IMR-90 (cell line): ENCODE data around the gene RYR3. TPM values are rescaled to one million over a fixed set of nuclear protein-coding genes. Genes with fewer than 3 reads are reported as not detected.

Source experiments
- ATAC-seq: fragments of 200-7000 bp; cut with Tn5 transposase; 2 replicates; pipeline ENCODE4 v1.9.1; 2020; ENCODE audit warnings: low read depth, mild to moderate bottlenecking, moderate library complexity
- BruUV-seq: library from RNA; stranded (reverse); fragments of 400-500 nt; replicated peaks from 2 replicates; lab custom pipeline; 2021; lab: Mats Ljungman, UMichigan
- CTCF ChIA-PET: fragments of 300-600 bp; formaldehyde crosslinking; extraction: SDS; loops from one replicate; lab custom pipeline; 2021; ENCODE audit warnings: antibody characterized with exemption; lab: Yijun Ruan, JAX
- POLR2A ChIA-PET: fragments of 300-600 bp; sonication (Branson Sonifier 250); formaldehyde crosslinking; loops from one replicate; lab custom pipeline; 2022; ENCODE audit warnings: antibody characterized with exemption; ENCODE audit not compliant: unreplicated experiment; lab: Charles Lee
- DNase-seq: peaks from one replicate; pipeline ENCODE4 v3.0.0; 2013
- H2AFZ ChIP-seq: replicated peaks from 2 replicates; pipeline ENCODE3; 2013; ENCODE audit warnings: low read length, mild to moderate bottlenecking; ENCODE audit not compliant: poor library complexity
- H2AK5ac ChIP-seq: 2 replicates; pipeline ENCODE4 v1.6.1; 2013; ENCODE audit warnings: low read depth, low read length, inconsistent platforms
- H2AK9ac ChIP-seq: replicated peaks from 2 replicates; pipeline ENCODE3; 2013; ENCODE audit warnings: mild to moderate bottlenecking, low read depth, low read length, moderate library complexity; ENCODE audit not compliant: poor library complexity
- H2BK120ac ChIP-seq: 2 replicates; pipeline ENCODE4 v1.6.1; 2013; ENCODE audit warnings: low read depth, low read length, inconsistent platforms
- H2BK15ac ChIP-seq: 3 replicates; pipeline ENCODE4 v1.6.1; 2013; ENCODE audit warnings: low read depth, low read length, inconsistent platforms
- H2BK20ac ChIP-seq: 2 replicates; pipeline ENCODE4 v1.6.1; 2013; ENCODE audit warnings: low read depth, mild to moderate bottlenecking, inconsistent platforms, low read length, moderate library complexity
- H2BK5ac ChIP-seq: 2 replicates; pipeline ENCODE4 v1.6.1; 2013; ENCODE audit warnings: mild to moderate bottlenecking, low read depth, low read length, inconsistent platforms; ENCODE audit not compliant: poor library complexity, severe bottlenecking
- H3K14ac ChIP-seq: replicated peaks from 2 replicates; pipeline ENCODE4 v1.6.1; 2013; ENCODE audit warnings: low read depth, low read length, inconsistent platforms
- H3K18ac ChIP-seq: 2 replicates; pipeline ENCODE4 v1.6.1; 2013; ENCODE audit warnings: low read depth, low read length, control low read depth
- H3K23ac ChIP-seq: 2 replicates; pipeline ENCODE4 v1.6.1; 2013; ENCODE audit warnings: low read depth, low read length, inconsistent platforms
- H3K27ac ChIP-seq: 2 replicates; pipeline ENCODE4 v1.5.1; 2013; ENCODE audit warnings: mild to moderate bottlenecking, control low read depth, low read length; ENCODE audit not compliant: insufficient read depth
- H3K27me3 ChIP-seq: 2 replicates; pipeline ENCODE4 v1.6.1; 2013; ENCODE audit warnings: low read length; ENCODE audit not compliant: control insufficient read depth, insufficient read depth
- H3K36me3 ChIP-seq: 2 replicates; pipeline ENCODE4 v1.6.1; 2013; ENCODE audit warnings: low read length, mixed read lengths; ENCODE audit not compliant: control insufficient read depth, insufficient read depth
- H3K4ac ChIP-seq: 2 replicates; pipeline ENCODE4 v1.6.1; 2013; ENCODE audit warnings: low read depth, low read length, inconsistent platforms
- H3K4me1 ChIP-seq: 2 replicates; pipeline ENCODE4 v1.6.1; 2013; ENCODE audit warnings: low read length, mixed read lengths; ENCODE audit not compliant: control insufficient read depth, insufficient read depth
- H3K4me2 ChIP-seq: 2 replicates; pipeline ENCODE4 v1.6.1; 2013; ENCODE audit warnings: low read depth, mild to moderate bottlenecking, control low read depth, low read length, moderate library complexity
- H3K4me3 ChIP-seq: 2 replicates; pipeline ENCODE4 v1.5.1; 2013; ENCODE audit warnings: low read depth, mild to moderate bottlenecking, control low read depth, low read length, moderate library complexity; ENCODE audit not compliant: insufficient read depth
- H3K56ac ChIP-seq: 2 replicates; pipeline ENCODE4 v1.6.1; 2013; ENCODE audit warnings: low read length, inconsistent platforms; ENCODE audit not compliant: insufficient read depth; ENCODE audit errors: extremely low read depth
- H3K79me1 ChIP-seq, 2 experiments: 2 replicates each; pipeline ENCODE4 v1.6.1; 2013; ENCODE audit warnings: low read length in 2 of 2, inconsistent platforms in 1 of 2, low read depth in 1 of 2
- H3K9ac ChIP-seq: 2 replicates; pipeline ENCODE4 v1.6.1; 2013; ENCODE audit warnings: low read depth, low read length, control low read depth
- H3K9me1 ChIP-seq: 2 replicates; pipeline ENCODE4 v1.6.1; 2013; ENCODE audit warnings: low read length, inconsistent platforms; ENCODE audit not compliant: insufficient read depth
- H3K9me3 ChIP-seq: 2 replicates; pipeline ENCODE4 v1.6.1; 2013; ENCODE audit warnings: low read length; ENCODE audit not compliant: control insufficient read depth, insufficient read depth
- H4K20me1 ChIP-seq: 2 replicates; pipeline ENCODE4 v1.6.1; 2013; ENCODE audit warnings: low read length, inconsistent platforms; ENCODE audit not compliant: insufficient read depth
- H4K5ac ChIP-seq: 2 replicates; pipeline ENCODE4 v1.6.1; 2013; ENCODE audit warnings: mild to moderate bottlenecking, low read depth, low read length, control low read depth
- H4K8ac ChIP-seq, 2 experiments: 2 replicates each; pipeline ENCODE4 v1.6.1; 2013; ENCODE audit warnings: low read depth in 2 of 2, low read length in 2 of 2, control low read depth in 1 of 2, inconsistent platforms in 1 of 2
- H4K91ac ChIP-seq: 2 replicates; pipeline ENCODE4 v1.6.1; 2013; ENCODE audit warnings: low read depth, low read length, inconsistent platforms; ENCODE audit not compliant: insufficient read depth
- BHLHE40 ChIP-seq: fragments of 150-350 bp; IDR thresholded peaks from 2 replicates; pipeline ENCODE4 v1.6.1; 2016; ENCODE audit warnings: mild to moderate bottlenecking, low read depth, low read length
- CEBPB ChIP-seq: IDR thresholded peaks from 2 replicates; pipeline ENCODE4 v1.6.1; 2012; ENCODE audit warnings: low read depth, low read length, improper control_type of control experiment
- CHD1 ChIP-seq: IDR thresholded peaks from 2 replicates; pipeline ENCODE4 v1.6.1; 2012; ENCODE audit warnings: low read depth, low read length, improper control_type of control experiment
- ELK1 ChIP-seq: fragments of 150-350 bp; IDR thresholded peaks from 2 replicates; pipeline ENCODE4 v1.6.1; 2016; ENCODE audit warnings: low read depth, mild to moderate bottlenecking, low read length, moderate library complexity, borderline replicate concordance
- FOS ChIP-seq: fragments of 150-350 bp; IDR thresholded peaks from 2 replicates; pipeline ENCODE4 v1.6.1; 2016; ENCODE audit warnings: low read depth, low read length
- MAFK ChIP-seq: IDR thresholded peaks from 2 replicates; pipeline ENCODE4 v1.6.1; 2012; ENCODE audit warnings: low read depth, low read length, improper control_type of control experiment
- MAZ ChIP-seq: IDR thresholded peaks from 2 replicates; pipeline ENCODE4 v1.6.1; 2012; ENCODE audit warnings: low read depth, mild to moderate bottlenecking, low read length, improper control_type of control experiment, moderate library complexity, borderline replicate concordance
- NFE2L2 ChIP-seq: fragments of 150-350 bp; IDR thresholded peaks from 2 replicates; pipeline ENCODE4 v1.6.1; 2016; ENCODE audit warnings: low read depth, mild to moderate bottlenecking, low read length
- POLR2A ChIP-seq: IDR thresholded peaks from 2 replicates; pipeline ENCODE4 v1.6.1; 2012; ENCODE audit warnings: mild to moderate bottlenecking, low read depth, low read length
- RAD21 ChIP-seq: IDR thresholded peaks from 2 replicates; pipeline ENCODE4 v1.6.1; 2012; ENCODE audit warnings: low read length, improper control_type of control experiment
- RCOR1 ChIP-seq: IDR thresholded peaks from 2 replicates; pipeline ENCODE4 v1.6.1; 2012; ENCODE audit warnings: mild to moderate bottlenecking, low read length, improper control_type of control experiment; ENCODE audit not compliant: insufficient replicate concordance
- RFX5 ChIP-seq: IDR thresholded peaks from 2 replicates; pipeline ENCODE4 v1.8.0; 2012; ENCODE audit warnings: low read depth, mild to moderate bottlenecking, low read length, moderate library complexity
- dilution Hi-C: fragments of 300-500 bp; cut with HindIII; formaldehyde crosslinking; loops from one replicate; pipeline ENCODE4 v1.14.3; 2018; ENCODE audit warnings: low sequenced_read_pairs; ENCODE audit not compliant: unreplicated experiment
- in situ Hi-C: fragments of 300-500 bp; cut with MboI; formaldehyde crosslinking; loops from 3 replicates; pipeline ENCODE4 v1.14.3; 2019; ENCODE audit warnings: low sequenced_read_pairs, inconsistent platforms, mixed read lengths
- intact Hi-C: fragments of 100-400 bp; cut with micrococcal nuclease; formaldehyde crosslinking; loops from 2 replicates; pipeline ENCODE4 v1.10.0; 2022
- polyA plus RNA-seq, 3 experiments: library from polyadenylated mRNA; depleted of rRNA; stranded (reverse); fragments of >200 nt; gene quantifications; 2 replicates each; pipeline ENCODE4 v1.2.3, GENCODE V29; 2012; ENCODE audit warnings: low replicate concordance in 1 of 3
- total RNA-seq: library from RNA; depleted of rRNA; stranded (reverse); fragments of >200 nt; gene quantifications from 2 replicates; pipeline ENCODE4 v1.2.3, GENCODE V29; 2012

The RYR3 gene
- total and polyA plus RNA-seq, 2 of the 4 experiments (the other 2 are of a cell fraction): 0.18 TPM; not detected in 1

GRCh38 chr15:33494306-33494705 lies 183.5 kb downstream of the RYR3 start:
- H4K8ac ChIP-seq: no peak overlapping the region
- H4K20me1 ChIP-seq: no peaks in the 10 kb centered on the region
- H2BK15ac ChIP-seq: no peak overlapping the region
- no peak overlapping the region for H2BK20ac ChIP-seq
- H3K9me3 ChIP-seq: no peaks in the 10 kb centered on the region
- no peak overlapping the region for H3K14ac ChIP-seq
- no peak overlapping the region for H3K4me3 ChIP-seq
- POLR2A ChIA-PET: no interaction called here
- H2AK5ac ChIP-seq: no peak overlapping the region
- H3K4ac ChIP-seq: no peak overlapping the region
- no peak overlapping the region for H3K23ac ChIP-seq
- TF ChIP-seq CEBPB (no peak), ELK1 (no peak), POLR2A (no peak), FOS (no peak), MAFK (no peak), RAD21 (no peak), RCOR1 (no peak), CHD1 (no peak), BHLHE40 (no peak), NFE2L2 (no peak), RFX5 (no peak), MAZ (no peak)
- H2AK9ac ChIP-seq: no peak overlapping the region
- no peak overlapping the region for H2BK5ac ChIP-seq
- H3K18ac ChIP-seq: no peak overlapping the region
- no peak overlapping the region for H2AFZ ChIP-seq
- H3K4me1 ChIP-seq: no peaks in the 10 kb centered on the region
- H3K9me1 ChIP-seq: no peaks in the 10 kb centered on the region
- intact Hi-C loops: no loop called here
- dilution Hi-C loops: no loop called here
- H3K56ac ChIP-seq: no peak overlapping the region
- H4K5ac ChIP-seq: no peak overlapping the region
- BruUV-seq: no TSS peak
- no peaks in the 10 kb centered on the region for H3K79me1 ChIP-seq
- in situ Hi-C loops: no loop called here
- no peak overlapping the region for H3K9ac ChIP-seq
- DNase-seq: no peak
- CTCF ChIA-PET: no interaction called here
- H3K27me3 ChIP-seq: no peaks in the 10 kb centered on the region; the same call in 1 of the 2 replicates
- no peak overlapping the region for H4K91ac ChIP-seq
- H3K27ac ChIP-seq: no peak overlapping the region
- ATAC-seq: no peak
- H3K4me2 ChIP-seq: no peak overlapping the region
- no peak overlapping the region for H2BK120ac ChIP-seq
- H3K36me3 ChIP-seq: no peaks in the 10 kb centered on the region
